Spleen (tissue), 11 donors: Measurements from ENCODE around the gene PANX1. TPM values are rescaled to one million over a fixed set of nuclear protein-coding genes. Genes with fewer than 3 reads are reported as not detected.

Source experiments
- DNase-seq: peaks from one replicate; pipeline ENCODE4 v3.0.0-alpha.2; 2020
- H3K27ac ChIP-seq, 8 donors: fragments of 200-600 bp; sonication (generic) in 7 of 8; 1 replicate in 4 of 8; 2 replicates in 4 of 8; pipeline versions ENCODE4 v1.5.0 to v1.8.0; 2016 to 2021; ENCODE audit warnings: inconsistent platforms in 4 of 8, mild to moderate bottlenecking in 4 of 8, moderate library complexity in 1 of 8
- H3K27me3 ChIP-seq, 7 donors: fragments of 200-600 bp; sonication (generic) in 6 of 7; replicated peaks in 1 of 7; 1 replicate in 4 of 7; 2 replicates in 3 of 7; pipeline versions ENCODE4 v1.5.0 to v1.8.0; 2016 to 2021; ENCODE audit warnings: inconsistent platforms in 3 of 7, mild to moderate bottlenecking in 1 of 7
- H3K36me3 ChIP-seq, 6 donors: fragments of 200-600 bp; sonication (generic) in 5 of 6; 1 replicate in 4 of 6; 2 replicates in 2 of 6; pipeline versions ENCODE4 v1.5.0 to v1.8.0; 2016 to 2021; ENCODE audit warnings: inconsistent platforms in 2 of 6
- H3K4me1 ChIP-seq, 6 donors: fragments of 200-600 bp; sonication (generic) in 5 of 6; 1 replicate in 3 of 6; 2 replicates in 3 of 6; pipeline versions ENCODE4 v1.5.0 to v1.8.0; 2016 to 2021; ENCODE audit warnings: inconsistent platforms in 3 of 6
- H3K4me3 ChIP-seq, 8 donors: fragments of 200-600 bp; sonication (generic) in 7 of 8; 1 replicate in 4 of 8; 2 replicates in 4 of 8; pipeline versions ENCODE4 v1.5.0 to v1.8.0; 2016 to 2021; ENCODE audit warnings: inconsistent platforms in 4 of 8, mild to moderate bottlenecking in 4 of 8, moderate library complexity in 2 of 8
- H3K9me3 ChIP-seq, 8 donors: fragments of 200-600 bp; sonication (generic) in 7 of 8; 1 replicate in 4 of 8; 2 replicates in 4 of 8; pipeline versions ENCODE4 v1.5.0 to v1.8.0; 2016 to 2021; ENCODE audit warnings: inconsistent platforms in 4 of 8
- CTCF ChIP-seq, 11 experiments: fragments of 200-600 bp in 7 of 11; fragments of 450-650 bp in 4 of 11; sonication (generic) in 4 of 11; IDR thresholded peaks in 8 of 11; conservative IDR thresholded peaks in 3 of 11; 1 replicate in 7 of 11; 2 replicates in 4 of 11; pipeline versions ENCODE4 v1.4.0 to v1.8.0; 2016 to 2021; ENCODE audit warnings: antibody characterized with exemption in 11 of 11, inconsistent platforms in 4 of 11, mild to moderate bottlenecking in 1 of 11
- POLR2A ChIP-seq, 3 donors: fragments of 450-650 bp; IDR thresholded peaks; one replicate each; pipeline ENCODE4 v1.5.1; 2017; ENCODE audit warnings: antibody characterized with exemption in 3 of 3, mild to moderate bottlenecking in 1 of 3
- POLR2AphosphoS5 ChIP-seq, 3 donors: sonication (generic); formaldehyde crosslinking; IDR thresholded peaks; one replicate each; pipeline ENCODE4 v1.5.1; 2017; ENCODE audit warnings: antibody characterized with exemption in 3 of 3
- WGBS, 5 donors: extraction: QIAGEN DNeasy Blood & Tissue Kit in 3 of 5; methylation state at CpG; one replicate each; pipeline versions ENCODE4 v1.1.5 to v1.1.7; 2013 to 2018; 5-methylcytosine and 5-hydroxymethylcytosine counted together
- intact Hi-C: fragments of 100-400 bp; cut with DNase I; formaldehyde crosslinking; loops from one replicate; pipeline ENCODE4 v1.15.0; 2023; ENCODE audit warnings: low total_unique reads
- polyA plus RNA-seq, 3 donors: library from polyadenylated mRNA; stranded (reverse); fragments of 200-250 nt; gene quantifications; one replicate each; pipeline ENCODE4 v1.2.1, GENCODE V29; 2013
- total RNA-seq, 7 donors: library from RNA; depleted of rRNA in 3 of 7; stranded (reverse); fragments of >200 nt in 3 of 7; fragmentation: NEBNext Ultra II Directional in 4 of 7; extraction: Animal tissue kit (Norgen Biotek cat#: 25700) in 4 of 7; gene quantifications; one replicate each; pipeline versions ENCODE4 v1.1.0 to v1.2.1, GENCODE V29; 2016 to 2021
- donor health status: healthy with polysubstance abuse.
- donor health status: DM: no; HTN: no; CAD: no; lungs with moderate emphysema.
- donor health status: DM: no; HTN: no; CAD: no.
- donor health status: Bipolar disorder and iron deficiency.
- donor health status: healthy.
- donor health status: DM: no; HTN: no; CAD: no.
- donor health status: DM: yes; HTN: yes; CAD: no.

Gene PANX1
- total and polyA plus RNA-seq, 10 donors = 1.6 to 15.1 (median 11.5) TPM

GRCh38 chr11:94168882-94169281 lies 40.2 kb downstream of the PANX1 start:
- Histone ChIP-seq H3K4me3 (no peak overlapping the region), H3K27ac (no peak overlapping the region), H3K36me3 (peaks cover 0 to 22% (median 0%) of the 10 kb centered on the region in 6 donors), H3K4me1 (peaks cover 0 to 3% (median 0%) of the 10 kb centered on the region in 6 donors), H3K27me3 (no peaks in the 10 kb centered on the region), H3K9me3 (peaks cover 0 to 15% (median 13%) of the 10 kb centered on the region in 8 donors)
- 91 to 100% (median 94%) methylated on average over 1 of the region's 1 CpG for WGBS, 5 donors
- no peak for TF ChIP-seq CTCF (IDR thresholded peaks at IDR 0.05 in 8 of 11, conservative IDR thresholded peaks at IDR 0.05 in 3 of 11)
- no peak for TF ChIP-seq POLR2A (IDR thresholded peaks at IDR 0.05)
- TF ChIP-seq POLR2AphosphoS5 (IDR thresholded peaks at IDR 0.05) = no peak
- intact Hi-C loops = no loop called here
- DNase-seq = no peak

- Histone ChIP-seq H3K4me1 (peaks cover 0 to 4% (median 0%) of the 10 kb centered on the region in 6 donors), H3K4me3 (no peak overlapping the region), H3K27me3 (no peaks in the 10 kb centered on the region), H3K36me3 (peaks cover 0 to 22% (median 0%) of the 10 kb centered on the region in 6 donors), H3K9me3 (peaks cover 0 to 15% (median 13%) of the 10 kb centered on the region in 8 donors), H3K27ac (no peak overlapping the region)
- intact Hi-C loops = no loop called here
- TF ChIP-seq CTCF (IDR thresholded peaks at IDR 0.05 in 8 of 11, conservative IDR thresholded peaks at IDR 0.05 in 3 of 11) (no peak), POLR2AphosphoS5 (IDR thresholded peaks at IDR 0.05) (no peak)
- no peak for DNase-seq
- WGBS, 5 donors = 77 to 97% (median 93%) methylated on average over 4 of the region's 4 CpGs
Observed at GRCh38 chr11:94169516-94169915, 40.9 kb downstream of the PANX1 start.

- Histone ChIP-seq H3K27me3 (no peaks in the 10 kb centered on the region), H3K4me1 (peaks cover 0 to 4% (median 0%) of the 10 kb centered on the region in 6 donors), H3K36me3 (peaks cover 0 to 22% (median 0%) of the 10 kb centered on the region in 6 donors), H3K9me3 (peaks cover 0 to 15% (median 13%) of the 10 kb centered on the region in 8 donors), H3K27ac (no peak overlapping the region), H3K4me3 (no peak overlapping the region)
- no peak for DNase-seq
- TF ChIP-seq POLR2AphosphoS5 (IDR thresholded peaks at IDR 0.05) (no peak), POLR2A (IDR thresholded peaks at IDR 0.05) (no peak), CTCF (IDR thresholded peaks at IDR 0.05 in 8 of 11, conservative IDR thresholded peaks at IDR 0.05 in 3 of 11) (no peak)
- WGBS, 5 donors = 92 to 98% (median 95%) methylated on average over 8 of the region's 8 CpGs
- intact Hi-C loops = no loop called here
Observed at GRCh38 chr11:94169930-94170545, 41.4 kb downstream of the PANX1 start.

- peaks cover 0 to 4% (median 0%) of the 10 kb centered on the region in 6 donors for H3K4me1 ChIP-seq
- no peak overlapping the region for H3K4me3 ChIP-seq
- intact Hi-C loops = no loop called here
- no peaks in the 10 kb centered on the region for H3K27me3 ChIP-seq
- no peak overlapping the region for H3K27ac ChIP-seq
- peaks cover 0 to 10% (median 8%) of the 10 kb centered on the region in 8 donors for H3K9me3 ChIP-seq
- DNase-seq = no peak
- TF ChIP-seq POLR2A (IDR thresholded peaks at IDR 0.05) (no peak), POLR2AphosphoS5 (IDR thresholded peaks at IDR 0.05) (no peak), CTCF (IDR thresholded peaks at IDR 0.05 in 8 of 11, conservative IDR thresholded peaks at IDR 0.05 in 3 of 11) (no peak)
- H3K36me3 ChIP-seq = peaks cover 0 to 22% (median 0%) of the 10 kb centered on the region in 6 donors
Observed at GRCh38 chr11:94170953-94171352, 42.3 kb downstream of the PANX1 start.
